Panc1 (cell line): ENCODE measurements around the gene P3R3URF. TPM values are rescaled to one million over a fixed set of nuclear protein-coding genes. Genes with fewer than 3 reads are reported as not detected.
A peak's percentile ranks its signal among the peaks of the same experiment; 100 is the strongest.

ENCODE experiments used
- ATAC-seq: fragments of 200-7000 bp; cut with Tn5 transposase; 2 replicates; pipeline ENCODE4 v1.9.1; 2020; ENCODE audit warnings: mild to moderate bottlenecking, moderate library complexity
- BruUV-seq: library from RNA; stranded (reverse); fragments of 400-500 nt; replicated peaks from 2 replicates; lab custom pipeline; 2021; lab: Mats Ljungman, UMichigan
- CTCF ChIA-PET: fragments of 300-600 bp; sonication (Branson Sonifier 250); formaldehyde crosslinking; loops from one replicate; lab custom pipeline; 2022; ENCODE audit warnings: antibody characterized with exemption; lab: Charles Lee
- POLR2A ChIA-PET: fragments of 300-600 bp; sonication (Branson Sonifier 250); formaldehyde crosslinking; loops from one replicate; lab custom pipeline; 2022; ENCODE audit warnings: antibody characterized with exemption; lab: Charles Lee
- DNase-seq: peaks from one replicate; pipeline ENCODE4 v3.0.0-alpha.2; 2010; ENCODE audit warnings: low read depth, low spot score
- H3K27ac ChIP-seq: 2 replicates; pipeline ENCODE4 v1.5.1; 2011; ENCODE audit warnings: mild to moderate bottlenecking, low read length, inconsistent platforms
- H3K27me3 ChIP-seq: fragments of 200-500 bp; sonication (Bioruptor generic); 2 replicates; pipeline ENCODE4 v1.6.0; 2014; ENCODE audit warnings: low read length, inconsistent platforms; ENCODE audit not compliant: control insufficient read depth, insufficient read depth
- H3K36me3 ChIP-seq: fragments of 200-500 bp; sonication (Bioruptor generic); 2 replicates; pipeline ENCODE4 v1.5.1; 2014; ENCODE audit warnings: inconsistent platforms, mild to moderate bottlenecking, low read length, moderate library complexity; ENCODE audit not compliant: control insufficient read depth, insufficient read depth
- H3K4me1 ChIP-seq: 2 replicates; pipeline ENCODE4 v1.5.1; 2011; ENCODE audit warnings: inconsistent platforms, mild to moderate bottlenecking, low read length, moderate library complexity; ENCODE audit not compliant: control insufficient read depth, insufficient read depth
- H3K4me3 ChIP-seq, 2 experiments: 2 replicates each; pipeline ENCODE4 v1.5.1; 2011 to 2012; ENCODE audit warnings: low read depth in 2 of 2, low read length in 2 of 2, mild to moderate bottlenecking in 2 of 2, inconsistent platforms in 1 of 2, moderate library complexity in 1 of 2
- H3K9me3 ChIP-seq: fragments of 200-500 bp; sonication (Bioruptor generic); 2 replicates; pipeline ENCODE4 v1.5.1; 2014; ENCODE audit warnings: low read depth, mild to moderate bottlenecking, inconsistent platforms, low read length, moderate library complexity; ENCODE audit not compliant: control insufficient read depth, insufficient read depth
- POLR2AphosphoS5 ChIP-seq: IDR thresholded peaks from 2 replicates; pipeline ENCODE4 v1.6.1; 2012; ENCODE audit warnings: mild to moderate bottlenecking, low read depth, low read length, moderate library complexity
- SIN3A ChIP-seq: IDR thresholded peaks from 2 replicates; pipeline ENCODE4 v1.6.1; 2012; ENCODE audit warnings: low read depth, mild to moderate bottlenecking, low read length, moderate library complexity, borderline replicate concordance; ENCODE audit not compliant: insufficient read depth
- TCF7L2 ChIP-seq: IDR thresholded peaks from 2 replicates; pipeline ENCODE4 v1.6.1; 2011; ENCODE audit warnings: mild to moderate bottlenecking, low read depth, low read length, inconsistent platforms
- in situ Hi-C: cut with HindIII; loops from 2 replicates; pipeline ENCODE4 v1.10.0; 2016; ENCODE audit warnings: low sequenced_read_pairs, low pct_unique_long_range_greater_than_20kb
- intact Hi-C: fragments of 100-400 bp; cut with micrococcal nuclease; formaldehyde crosslinking; loops from one replicate; pipeline ENCODE4 v1.10.0; 2022; ENCODE audit not compliant: unreplicated experiment
- total RNA-seq: library from RNA; stranded (reverse); gene quantifications from one replicate; pipeline ENCODE4 v1.2.1, GENCODE V29; 2021; ENCODE audit not compliant: unreplicated experiment
- TF ChIP-seq, protein P1 (sequence below): fragments of 450-650 bp; IDR thresholded peaks from 2 replicates; pipeline ENCODE4 v1.5.1; 2017; ENCODE audit warnings: mild to moderate bottlenecking
- TF ChIP-seq, protein P2 (sequence below), 2 experiments: IDR thresholded peaks; 2 replicates each; pipeline ENCODE4 v1.6.1; 2011 to 2012; ENCODE audit warnings: low read depth in 2 of 2, control low read depth in 1 of 2, low read length in 1 of 2, mild to moderate bottlenecking in 1 of 2, moderate library complexity in 1 of 2; ENCODE audit not compliant: insufficient read depth in 1 of 2

Gene P3R3URF
- total RNA-seq, 1 experiment from 2014 or later = not detected

DNA sequence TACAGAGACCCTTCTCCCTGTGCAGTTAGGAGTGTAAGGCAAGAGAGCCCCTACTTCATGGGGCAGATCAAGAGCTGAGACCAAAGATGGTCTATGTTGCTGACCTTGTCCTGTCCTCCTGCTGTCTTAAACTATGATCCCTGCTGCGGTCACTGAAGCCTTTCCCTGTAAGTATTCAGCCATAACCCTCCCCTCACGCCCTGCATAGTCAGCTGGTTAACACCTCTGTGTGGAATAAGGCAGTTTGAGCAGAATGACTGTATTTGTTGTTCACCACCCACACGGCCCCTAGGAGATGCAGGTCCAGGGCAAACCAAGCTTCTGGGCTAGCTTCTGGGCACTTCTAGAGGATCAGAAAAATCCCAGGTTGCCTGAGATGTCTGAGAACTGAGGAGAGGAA is 1.0 kb downstream of the P3R3URF start:
- ATAC-seq (no peak; the same call in 1 of the 2 replicates), DNase-seq (no peak)
- ChIA-PET CTCF (no interaction called here), POLR2A (no interaction called here)
- TF ChIP-seq POLR2AphosphoS5 = no peak
- TF ChIP-seq, protein P1, sequence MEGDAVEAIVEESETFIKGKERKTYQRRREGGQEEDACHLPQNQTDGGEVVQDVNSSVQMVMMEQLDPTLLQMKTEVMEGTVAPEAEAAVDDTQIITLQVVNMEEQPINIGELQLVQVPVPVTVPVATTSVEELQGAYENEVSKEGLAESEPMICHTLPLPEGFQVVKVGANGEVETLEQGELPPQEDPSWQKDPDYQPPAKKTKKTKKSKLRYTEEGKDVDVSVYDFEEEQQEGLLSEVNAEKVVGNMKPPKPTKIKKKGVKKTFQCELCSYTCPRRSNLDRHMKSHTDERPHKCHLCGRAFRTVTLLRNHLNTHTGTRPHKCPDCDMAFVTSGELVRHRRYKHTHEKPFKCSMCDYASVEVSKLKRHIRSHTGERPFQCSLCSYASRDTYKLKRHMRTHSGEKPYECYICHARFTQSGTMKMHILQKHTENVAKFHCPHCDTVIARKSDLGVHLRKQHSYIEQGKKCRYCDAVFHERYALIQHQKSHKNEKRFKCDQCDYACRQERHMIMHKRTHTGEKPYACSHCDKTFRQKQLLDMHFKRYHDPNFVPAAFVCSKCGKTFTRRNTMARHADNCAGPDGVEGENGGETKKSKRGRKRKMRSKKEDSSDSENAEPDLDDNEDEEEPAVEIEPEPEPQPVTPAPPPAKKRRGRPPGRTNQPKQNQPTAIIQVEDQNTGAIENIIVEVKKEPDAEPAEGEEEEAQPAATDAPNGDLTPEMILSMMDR = no peak
- no peak for TF ChIP-seq SIN3A
- TF ChIP-seq TCF7L2 = no peak
- TF ChIP-seq, protein P2, sequence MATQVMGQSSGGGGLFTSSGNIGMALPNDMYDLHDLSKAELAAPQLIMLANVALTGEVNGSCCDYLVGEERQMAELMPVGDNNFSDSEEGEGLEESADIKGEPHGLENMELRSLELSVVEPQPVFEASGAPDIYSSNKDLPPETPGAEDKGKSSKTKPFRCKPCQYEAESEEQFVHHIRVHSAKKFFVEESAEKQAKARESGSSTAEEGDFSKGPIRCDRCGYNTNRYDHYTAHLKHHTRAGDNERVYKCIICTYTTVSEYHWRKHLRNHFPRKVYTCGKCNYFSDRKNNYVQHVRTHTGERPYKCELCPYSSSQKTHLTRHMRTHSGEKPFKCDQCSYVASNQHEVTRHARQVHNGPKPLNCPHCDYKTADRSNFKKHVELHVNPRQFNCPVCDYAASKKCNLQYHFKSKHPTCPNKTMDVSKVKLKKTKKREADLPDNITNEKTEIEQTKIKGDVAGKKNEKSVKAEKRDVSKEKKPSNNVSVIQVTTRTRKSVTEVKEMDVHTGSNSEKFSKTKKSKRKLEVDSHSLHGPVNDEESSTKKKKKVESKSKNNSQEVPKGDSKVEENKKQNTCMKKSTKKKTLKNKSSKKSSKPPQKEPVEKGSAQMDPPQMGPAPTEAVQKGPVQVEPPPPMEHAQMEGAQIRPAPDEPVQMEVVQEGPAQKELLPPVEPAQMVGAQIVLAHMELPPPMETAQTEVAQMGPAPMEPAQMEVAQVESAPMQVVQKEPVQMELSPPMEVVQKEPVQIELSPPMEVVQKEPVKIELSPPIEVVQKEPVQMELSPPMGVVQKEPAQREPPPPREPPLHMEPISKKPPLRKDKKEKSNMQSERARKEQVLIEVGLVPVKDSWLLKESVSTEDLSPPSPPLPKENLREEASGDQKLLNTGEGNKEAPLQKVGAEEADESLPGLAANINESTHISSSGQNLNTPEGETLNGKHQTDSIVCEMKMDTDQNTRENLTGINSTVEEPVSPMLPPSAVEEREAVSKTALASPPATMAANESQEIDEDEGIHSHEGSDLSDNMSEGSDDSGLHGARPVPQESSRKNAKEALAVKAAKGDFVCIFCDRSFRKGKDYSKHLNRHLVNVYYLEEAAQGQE (IDR thresholded peaks at IDR 0.05; ENCODE audit: insufficient read depth in 1 of 2, low read depth in 2 of 2, low read length in 1 of 2) = no peak
- in situ Hi-C loops = no loop called here
- Histone ChIP-seq H3K4me3 (no peak overlapping the region), H3K27me3 (no peaks in the 10 kb centered on the region), H3K9me3 (no peaks in the 10 kb centered on the region), H3K36me3 (no peaks in the 10 kb centered on the region), H3K4me1 (peaks cover 25% of the 10 kb centered on the region), H3K27ac (peak overlapping the region; percentile 68; the same call in 1 of the 2 replicates)
- no TSS peak for BruUV-seq
- intact Hi-C loops = no loop called here

DNA sequence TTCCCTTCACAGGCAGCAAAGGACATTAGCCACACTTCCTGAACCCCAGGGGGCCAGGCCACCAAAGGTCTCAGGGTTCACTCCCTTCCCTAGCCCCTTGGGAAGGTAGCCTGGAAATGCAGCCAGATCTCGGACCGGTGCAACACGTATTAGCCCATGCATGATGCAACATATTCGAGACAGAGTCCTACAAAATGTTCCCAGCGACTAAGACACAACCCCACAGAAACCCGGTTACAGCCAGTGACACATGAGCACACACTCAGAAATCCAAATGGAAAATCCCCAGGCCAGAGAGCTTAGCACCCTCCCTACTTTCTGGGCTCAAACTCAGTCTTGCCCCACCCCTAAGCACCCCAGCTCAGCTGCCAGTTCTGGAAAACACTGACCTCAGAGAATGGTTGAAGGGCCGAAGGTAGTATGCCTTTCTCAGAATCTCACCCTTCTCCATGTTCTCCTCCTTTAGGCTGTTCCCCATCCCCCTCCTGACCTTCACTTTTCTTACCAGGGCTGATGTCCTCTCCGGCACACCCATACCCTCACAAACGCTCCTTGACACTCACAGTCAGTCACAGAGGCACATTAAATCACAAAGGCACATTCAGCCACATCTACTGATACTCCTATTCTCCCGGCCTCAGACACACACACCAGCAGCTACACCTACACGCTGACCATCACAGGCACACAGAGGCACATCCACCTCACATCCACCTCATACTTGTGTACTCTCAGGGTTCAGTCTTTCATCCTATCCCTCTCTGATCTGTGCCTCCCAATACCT is 1.6 kb downstream of the P3R3URF start, which contains the start of gene TSPAN1:
Gene TSPAN1 (plus strand): TSS at position 640 of the 784 bp plus-strand sequence. CDS start 6,021 bp downstream, outside the sequence.
- intact Hi-C loops = no loop called here
- H3K36me3 ChIP-seq = no peaks in the 10 kb centered on the region
- H3K4me1 ChIP-seq = peaks cover 19% of the 10 kb centered on the region
- H3K27me3 ChIP-seq = no peaks in the 10 kb centered on the region
- CTCF ChIA-PET = no interaction called here
- DNase-seq (no peak), ATAC-seq (peak; percentile 29; the same call in 1 of the 2 replicates)
- H3K27ac ChIP-seq = peak within 1 kb of the TSS; percentile 68; the same call in 1 of the 2 replicates
- in situ Hi-C loops = no loop called here
- POLR2A ChIA-PET = no interaction called here
- TF ChIP-seq SIN3A = no peak
- no peak for TF ChIP-seq TCF7L2
- no peak for TF ChIP-seq POLR2AphosphoS5
- TF ChIP-seq, protein P1 = no peak
- TF ChIP-seq, protein P2 (IDR thresholded peaks at IDR 0.05; ENCODE audit: insufficient read depth in 1 of 2, low read depth in 2 of 2, low read length in 1 of 2) = no peak
- no peaks in the 10 kb centered on the region for H3K9me3 ChIP-seq
- no peak within 1 kb of the TSS for H3K4me3 ChIP-seq
- BruUV-seq = no TSS peak
